Neural cell (in vitro differentiated cells): ENCODE results near the gene WFIKKN1. TPM values are rescaled to one million over a fixed set of nuclear protein-coding genes. Genes with fewer than 3 reads are reported as not detected.

ENCODE experiments used
- H2AFZ ChIP-seq: fragments of 200-600, 300-800 bp; sonication (generic), shearing (Covaris generic); 2 replicates; pipeline ENCODE4 v1.6.0; 2014; ENCODE audit warnings: low read depth, mild to moderate bottlenecking, antibody characterized with exemption, low read length, moderate library complexity
- H3F3A ChIP-seq: fragments of 200-600 bp; shearing (Covaris generic); 2 replicates; pipeline ENCODE4 v1.6.1; 2016; ENCODE audit warnings: mild to moderate bottlenecking, moderate library complexity, mixed read lengths, antibody characterized with exemption, low read length; ENCODE audit not compliant: insufficient read depth, poor library complexity, severe bottlenecking
- H3K27ac ChIP-seq: fragments of 200-600, 300-800 bp; sonication (generic), shearing (Covaris generic); 2 replicates; pipeline ENCODE4 v1.5.1; 2014; ENCODE audit warnings: mild to moderate bottlenecking, low read length, moderate library complexity
- H3K27me3 ChIP-seq: fragments of 300-800, 200-600 bp; sonication (generic), shearing (Covaris generic); 2 replicates; pipeline ENCODE4 v1.6.0; 2014; ENCODE audit warnings: mild to moderate bottlenecking, low read depth, low read length, moderate library complexity; ENCODE audit not compliant: insufficient read depth
- H3K36me3 ChIP-seq: fragments of 300-800, 200-600 bp; sonication (generic), shearing (Covaris generic); 2 replicates; pipeline ENCODE4 v1.5.1; 2014; ENCODE audit warnings: mild to moderate bottlenecking, antibody characterized with exemption, low read length, moderate library complexity; ENCODE audit not compliant: insufficient read depth
- H3K4me2 ChIP-seq: fragments of 300-800, 200-600 bp; sonication (generic), shearing (Covaris generic); 2 replicates; pipeline ENCODE4 v1.6.0; 2014; ENCODE audit warnings: mild to moderate bottlenecking, low read length
- H3K4me3 ChIP-seq: fragments of 300-800, 200-600 bp; sonication (generic), shearing (Covaris generic); 2 replicates; pipeline ENCODE4 v1.5.1; 2014; ENCODE audit warnings: mild to moderate bottlenecking, low read length, moderate library complexity
- H3K79me2 ChIP-seq: fragments of 200-600 bp; shearing (Covaris generic); replicated peaks from 2 replicates; pipeline ENCODE4 v1.6.0; 2014; ENCODE audit warnings: mild to moderate bottlenecking, low read length, moderate library complexity; ENCODE audit not compliant: insufficient read depth
- H3K9ac ChIP-seq: fragments of 300-800, 200-600 bp; sonication (generic), shearing (Covaris generic); 2 replicates; pipeline ENCODE4 v1.6.1; 2016; ENCODE audit warnings: mild to moderate bottlenecking, low read length, mixed read lengths
- H3K9me2 ChIP-seq: fragments of 200-600 bp; shearing (Covaris generic); 2 replicates; pipeline ENCODE4 v1.6.1; 2016; ENCODE audit warnings: mild to moderate bottlenecking, low read length, mixed read lengths; ENCODE audit not compliant: insufficient read depth
- H3K9me3 ChIP-seq: fragments of 200-600, 300-800 bp; sonication (generic), shearing (Covaris generic); 2 replicates; pipeline ENCODE4 v1.6.1; 2016; ENCODE audit warnings: mild to moderate bottlenecking, mixed run types, low read length, moderate library complexity, mixed read lengths
- H4K20me1 ChIP-seq: fragments of 200-600 bp; shearing (Covaris generic); 2 replicates; pipeline ENCODE4 v1.6.1; 2016; ENCODE audit warnings: mild to moderate bottlenecking, mixed run types; ENCODE audit not compliant: insufficient read depth
- CTCF ChIP-seq: fragments of 450-650 bp; IDR thresholded peaks from 2 replicates; pipeline ENCODE4 v1.5.1; 2014; ENCODE audit warnings: antibody characterized with exemption, mild to moderate bottlenecking, moderate library complexity; ENCODE audit not compliant: poor library complexity, severe bottlenecking
- EP300 ChIP-seq: fragments of 450-650 bp; conservative IDR thresholded peaks from 2 replicates; pipeline ENCODE4 v1.6.1; 2014; ENCODE audit warnings: antibody characterized with exemption, mild to moderate bottlenecking, moderate library complexity; ENCODE audit not compliant: poor library complexity, severe bottlenecking
- EZH2 ChIP-seq: fragments of 200-600, 300-800 bp; shearing (Covaris generic), sonication (generic); IDR thresholded peaks from 2 replicates; pipeline ENCODE4 v1.6.1; 2014; ENCODE audit warnings: antibody characterized with exemption, low read length, borderline replicate concordance, mild to moderate bottlenecking; ENCODE audit not compliant: insufficient read depth, poor library complexity, severe bottlenecking
- MXI1 ChIP-seq: fragments of 450-650 bp; conservative IDR thresholded peaks from 2 replicates; pipeline ENCODE4 v1.6.1; 2014; ENCODE audit warnings: antibody characterized with exemption, mild to moderate bottlenecking; ENCODE audit not compliant: poor library complexity, severe bottlenecking
- POLR2AphosphoS5 ChIP-seq: IDR thresholded peaks from 2 replicates; pipeline ENCODE4 v1.6.1; 2012
- RAD21 ChIP-seq: fragments of 450-650 bp; conservative IDR thresholded peaks from 2 replicates; pipeline ENCODE4 v1.6.1; 2014; ENCODE audit warnings: antibody characterized with exemption, mild to moderate bottlenecking, moderate library complexity
- REST ChIP-seq: IDR thresholded peaks from 2 replicates; pipeline ENCODE4 v1.6.1; 2012; ENCODE audit warnings: borderline replicate concordance
- SMC3 ChIP-seq: fragments of 450-650 bp; conservative IDR thresholded peaks from 2 replicates; pipeline ENCODE4 v1.6.1; 2014; ENCODE audit warnings: antibody characterized with exemption, mild to moderate bottlenecking, moderate library complexity; ENCODE audit not compliant: poor library complexity
- TAF1 ChIP-seq: IDR thresholded peaks from 2 replicates; pipeline ENCODE4 v1.6.1; 2012; ENCODE audit warnings: low read depth
- polyA plus RNA-seq: library from polyadenylated mRNA; depleted of rRNA; stranded (reverse); fragments of >200 nt; gene quantifications from 2 replicates; pipeline ENCODE4 v1.2.3, GENCODE V29; 2014

Gene WFIKKN1
- polyA plus RNA-seq, 1 donor from 2014 or later: 0.43 TPM

DNA sequence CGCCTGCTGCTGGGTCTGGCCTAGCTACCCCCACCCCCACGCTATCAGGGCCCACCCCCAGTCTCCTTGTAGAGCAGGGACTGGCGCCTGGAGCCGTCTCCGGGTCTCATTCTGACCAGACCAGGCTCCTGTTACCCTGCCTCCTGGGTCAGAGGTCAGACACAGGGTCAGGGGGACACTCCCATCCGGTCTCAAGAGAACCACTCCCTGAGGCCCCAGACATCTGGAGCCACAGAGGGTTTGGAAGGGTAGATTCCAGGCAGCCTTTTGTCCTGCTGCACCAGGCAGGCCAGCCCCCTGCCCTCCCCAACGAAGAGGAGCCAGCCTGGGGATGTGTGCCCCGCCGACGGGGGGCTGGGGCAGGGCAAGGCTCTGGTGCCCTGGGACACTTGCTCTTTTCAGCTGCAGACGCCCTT lies 944 bp upstream of the WFIKKN1 start:
- Histone ChIP-seq H3K4me2 (no peak overlapping the region), H3K27me3 (no peaks in the 10 kb centered on the region), H3K36me3 (no peaks in the 10 kb centered on the region), H4K20me1 (no peaks in the 10 kb centered on the region), H3K79me2 (no peaks in the 10 kb centered on the region), H3F3A (no peaks in the 10 kb centered on the region), H3K27ac (no peak overlapping the region), H3K9ac (no peak overlapping the region), H3K4me3 (no peak overlapping the region), H3K9me2 (no peaks in the 10 kb centered on the region), H2AFZ (no peak overlapping the region), H3K9me3 (no peaks in the 10 kb centered on the region)
- TF ChIP-seq TAF1: no peak
- TF ChIP-seq RAD21: no peak
- TF ChIP-seq REST: no peak
- TF ChIP-seq EP300: no peak
- no peak for TF ChIP-seq MXI1
- no peak for TF ChIP-seq SMC3
- no peak for TF ChIP-seq CTCF
- TF ChIP-seq EZH2: no peak
- no peak for TF ChIP-seq POLR2AphosphoS5

- H3F3A ChIP-seq: no peaks in the 10 kb centered on the region
- no peak overlapping the region for H3K27ac ChIP-seq
- TF ChIP-seq CTCF (no peak), POLR2AphosphoS5 (no peak), EP300 (no peak), TAF1 (no peak), REST (no peak), MXI1 (no peak), RAD21 (no peak), EZH2 (no peak), SMC3 (no peak)
- H3K4me2 ChIP-seq: no peak overlapping the region
- no peak overlapping the region for H3K9ac ChIP-seq
- H3K36me3 ChIP-seq: no peaks in the 10 kb centered on the region
- H3K4me3 ChIP-seq: no peak overlapping the region
- no peaks in the 10 kb centered on the region for H3K27me3 ChIP-seq
- no peaks in the 10 kb centered on the region for H3K9me2 ChIP-seq
- no peaks in the 10 kb centered on the region for H3K9me3 ChIP-seq
- no peaks in the 10 kb centered on the region for H3K79me2 ChIP-seq
- no peaks in the 10 kb centered on the region for H4K20me1 ChIP-seq
- H2AFZ ChIP-seq: no peak overlapping the region
These were observed 453 bp upstream of the WFIKKN1 start for GRCh38 chr16:630249-630814.
